PC-9 (cell line): ENCODE data around the gene OSBPL2.

Experiments used
- CTCF ChIP-seq: fragments of 200-600 bp; sonication (generic); conservative IDR thresholded peaks from 2 replicates; pipeline ENCODE4 v1.6.1; 2017; ENCODE audit warnings: mixed run types, antibody characterized with exemption, mild to moderate bottlenecking, moderate library complexity
- EZH2 ChIP-seq: fragments of 200-600 bp; sonication (generic); IDR thresholded peaks from 2 replicates; pipeline ENCODE4 v1.8.0; 2017; ENCODE audit warnings: antibody characterized with exemption, low read depth

- TF ChIP-seq EZH2, result no peak
- TF ChIP-seq CTCF, result no peak
Measured at GRCh38 chr20:62211216-62211615, 27.1 kb upstream of the OSBPL2 start.
